Lower leg skin (tissue), 3 donors: Measurements from ENCODE around the gene ERCC2.

ENCODE experiments used
- POLR2A ChIP-seq, 2 donors: fragments of 450-650 bp; IDR thresholded peaks; one replicate each; pipeline ENCODE4 v1.6.1; 2016 to 2017; ENCODE audit warnings: antibody characterized with exemption in 2 of 2, mild to moderate bottlenecking in 1 of 2, moderate library complexity in 1 of 2
- TF ChIP-seq, protein P1 (sequence below), 3 donors: fragments of 450-650 bp; IDR thresholded peaks; one replicate each; pipeline ENCODE4 v1.5.1; 2016; ENCODE audit warnings: antibody characterized with exemption in 3 of 3, mild to moderate bottlenecking in 3 of 3, moderate library complexity in 2 of 3

DNA sequence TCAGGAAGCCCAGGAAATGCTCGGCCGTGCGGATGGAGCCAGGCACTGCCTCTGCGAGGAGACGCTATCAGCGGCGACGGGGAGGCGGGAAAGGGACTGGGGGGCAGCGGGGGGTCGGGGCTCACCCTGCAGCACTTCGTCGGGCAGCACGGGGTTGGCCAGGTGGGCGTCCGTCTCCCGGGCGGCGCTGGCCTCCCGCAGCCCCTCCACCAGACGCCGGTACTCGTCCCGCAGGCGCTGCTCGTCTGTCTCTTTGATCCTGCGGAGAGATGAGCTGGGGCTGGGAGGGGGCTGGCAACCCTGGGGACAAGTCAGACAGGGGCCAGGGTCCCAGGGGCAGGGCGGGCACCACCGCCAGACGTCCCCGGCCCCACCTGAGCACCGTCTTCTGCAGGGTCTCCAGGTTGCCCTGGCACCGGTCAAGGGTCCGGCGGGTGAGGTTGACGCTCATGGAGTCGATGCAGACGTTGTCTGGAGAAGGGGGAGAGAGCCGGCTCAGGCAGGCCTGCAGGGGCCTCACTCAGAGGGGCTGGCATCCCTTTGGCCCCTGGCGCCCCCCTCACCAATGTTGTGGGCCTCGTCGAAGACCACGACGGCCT, 6.4 kb downstream of the ERCC2 start:
- TF ChIP-seq, protein P1, sequence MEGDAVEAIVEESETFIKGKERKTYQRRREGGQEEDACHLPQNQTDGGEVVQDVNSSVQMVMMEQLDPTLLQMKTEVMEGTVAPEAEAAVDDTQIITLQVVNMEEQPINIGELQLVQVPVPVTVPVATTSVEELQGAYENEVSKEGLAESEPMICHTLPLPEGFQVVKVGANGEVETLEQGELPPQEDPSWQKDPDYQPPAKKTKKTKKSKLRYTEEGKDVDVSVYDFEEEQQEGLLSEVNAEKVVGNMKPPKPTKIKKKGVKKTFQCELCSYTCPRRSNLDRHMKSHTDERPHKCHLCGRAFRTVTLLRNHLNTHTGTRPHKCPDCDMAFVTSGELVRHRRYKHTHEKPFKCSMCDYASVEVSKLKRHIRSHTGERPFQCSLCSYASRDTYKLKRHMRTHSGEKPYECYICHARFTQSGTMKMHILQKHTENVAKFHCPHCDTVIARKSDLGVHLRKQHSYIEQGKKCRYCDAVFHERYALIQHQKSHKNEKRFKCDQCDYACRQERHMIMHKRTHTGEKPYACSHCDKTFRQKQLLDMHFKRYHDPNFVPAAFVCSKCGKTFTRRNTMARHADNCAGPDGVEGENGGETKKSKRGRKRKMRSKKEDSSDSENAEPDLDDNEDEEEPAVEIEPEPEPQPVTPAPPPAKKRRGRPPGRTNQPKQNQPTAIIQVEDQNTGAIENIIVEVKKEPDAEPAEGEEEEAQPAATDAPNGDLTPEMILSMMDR (IDR thresholded peaks at IDR 0.05): no peak
- TF ChIP-seq POLR2A (IDR thresholded peaks at IDR 0.05): no peak
